Endothelial cell of umbilical vein (primary cell): ENCODE results near the gene MYO9A. TPM values are rescaled to one million over a fixed set of nuclear protein-coding genes. Genes with fewer than 3 reads are reported as not detected.
"Not testable (repeated sequence)": the region's sequence is repeated elsewhere in the genome, so short reads cannot be mapped to it uniquely, and the experiment has no call there.

Experiments used
- BruUV-seq: library from RNA; stranded (reverse); fragments of 400-500 nt; replicated peaks from 2 replicates; lab custom pipeline; 2021; lab: Mats Ljungman, UMichigan
- CTCF ChIA-PET: fragments of 300-600, 350-600 bp; sonication (Branson Sonifier 250); formaldehyde crosslinking; loops from one replicate; lab custom pipeline; 2021; ENCODE audit warnings: antibody characterized with exemption, inconsistent platforms; lab: Charles Lee
- POLR2A ChIA-PET: fragments of 300-600, 350-600 bp; sonication (Branson Sonifier 250); formaldehyde crosslinking; loops from one replicate; lab custom pipeline; 2021; ENCODE audit warnings: antibody characterized with exemption, inconsistent platforms; lab: Charles Lee
- DNase-seq: peaks from one replicate; pipeline ENCODE4 v3.0.0-alpha.2; 2011; ENCODE audit warnings: low read depth, low spot score
- FAIRE-seq: peaks from 2 replicates; lab custom pipeline; 2011; peaks lifted over from hg19 to GRCh38; lab: Jason Lieb, UNC
- H2AFZ ChIP-seq: 2 replicates; pipeline ENCODE4 v1.6.0; 2012; ENCODE audit warnings: low read depth, low read length, control low read depth, inconsistent platforms
- H3K27ac ChIP-seq: 2 replicates; pipeline ENCODE4 v1.5.1; 2011; ENCODE audit warnings: low read depth, mild to moderate bottlenecking, control low read depth, low read length, moderate library complexity; ENCODE audit not compliant: insufficient read depth
- H3K27me3 ChIP-seq, 2 experiments: 2 replicates each; pipeline versions ENCODE4 v1.6.0 to v1.6.1; 2011; ENCODE audit warnings: low read length in 2 of 2, mixed read lengths in 1 of 2; ENCODE audit not compliant: control insufficient read depth in 2 of 2, insufficient read depth in 2 of 2
- H3K36me3 ChIP-seq, 2 experiments: 2 replicates in 1 of 2; 3 replicates in 1 of 2; pipeline ENCODE4 v1.5.1; 2011; ENCODE audit warnings: low read length in 2 of 2, mild to moderate bottlenecking in 1 of 2, moderate library complexity in 1 of 2; ENCODE audit not compliant: control insufficient read depth in 2 of 2, insufficient read depth in 2 of 2; ENCODE audit errors: extremely low read depth in 1 of 2
- H3K4me1 ChIP-seq: 3 replicates; pipeline ENCODE4 v1.5.1; 2011; ENCODE audit warnings: mild to moderate bottlenecking, low read length; ENCODE audit not compliant: control insufficient read depth, insufficient read depth; ENCODE audit errors: extremely low read depth
- H3K4me2 ChIP-seq: 2 replicates; pipeline ENCODE4 v1.6.1; 2011; ENCODE audit warnings: low read length, control low read depth, mixed read lengths; ENCODE audit not compliant: insufficient read depth
- H3K4me3 ChIP-seq, 3 experiments: fragments of 200-600 bp in 1 of 3; sonication (generic), shearing (Covaris generic) in 1 of 3; replicated peaks in 1 of 3; 2 replicates each; pipeline ENCODE4 v1.5.1; 2011 to 2016; ENCODE audit warnings: control low read depth in 3 of 3, low read length in 3 of 3, mild to moderate bottlenecking in 2 of 3, inconsistent platforms in 1 of 3, low read depth in 1 of 3, moderate library complexity in 1 of 3; ENCODE audit not compliant: insufficient read depth in 1 of 3
- H3K79me2 ChIP-seq: 2 replicates; pipeline ENCODE4 v1.6.0; 2012; ENCODE audit warnings: low read length, inconsistent platforms; ENCODE audit not compliant: control insufficient read depth, insufficient read depth
- H3K9ac ChIP-seq: replicated peaks from 2 replicates; pipeline ENCODE3; 2011; ENCODE audit warnings: low read length, control low read depth; ENCODE audit not compliant: insufficient read depth; ENCODE audit errors: extremely low read depth
- H3K9me1 ChIP-seq: replicated peaks from 3 replicates; pipeline ENCODE4 v1.6.0; 2011; ENCODE audit warnings: mild to moderate bottlenecking, low read length; ENCODE audit not compliant: control insufficient read depth, insufficient read depth; ENCODE audit errors: extremely low read depth
- H3K9me3 ChIP-seq: replicated peaks from 2 replicates; pipeline ENCODE4 v1.5.1; 2012; ENCODE audit warnings: low read length, inconsistent platforms; ENCODE audit not compliant: control insufficient read depth, insufficient read depth
- H4K20me1 ChIP-seq: replicated peaks from 2 replicates; pipeline ENCODE3; 2011; ENCODE audit warnings: mild to moderate bottlenecking, low read length; ENCODE audit not compliant: control insufficient read depth, insufficient read depth; ENCODE audit errors: extremely low read depth
- EZH2 ChIP-seq: IDR thresholded peaks from 2 replicates; pipeline ENCODE4 v1.6.1; 2012; ENCODE audit warnings: borderline replicate concordance, low read depth, mild to moderate bottlenecking, moderate library complexity, low read length, inconsistent platforms; ENCODE audit not compliant: severe bottlenecking
- FOS ChIP-seq: IDR thresholded peaks from 2 replicates; pipeline ENCODE4 v1.6.1; 2011; ENCODE audit warnings: mild to moderate bottlenecking, low read length, moderate library complexity, borderline replicate concordance; ENCODE audit not compliant: insufficient read depth
- GATA2 ChIP-seq: IDR thresholded peaks from 2 replicates; pipeline ENCODE4 v1.7.0; 2011; ENCODE audit warnings: low read depth, mild to moderate bottlenecking, moderate library complexity, mixed read lengths, low read length; ENCODE audit not compliant: insufficient read length, insufficient read depth
- JUN ChIP-seq: IDR thresholded peaks from 2 replicates; pipeline ENCODE4 v1.6.1; 2011; ENCODE audit warnings: borderline replicate concordance, low read depth; ENCODE audit not compliant: insufficient read length, insufficient read depth
- MYC ChIP-seq: IDR thresholded peaks from one replicate; pipeline ENCODE4 v1.6.1; 2011; ENCODE audit warnings: mild to moderate bottlenecking, low read depth, low read length
- POLR2A ChIP-seq: IDR thresholded peaks from 2 replicates; pipeline ENCODE4 v1.6.1; 2012; ENCODE audit warnings: low read depth, mild to moderate bottlenecking, control low read depth, low read length
- POLR2AphosphoS5 ChIP-seq: IDR thresholded peaks from 2 replicates; pipeline ENCODE4 v1.6.1; 2012; ENCODE audit warnings: low read depth, mild to moderate bottlenecking, control low read depth, low read length, moderate library complexity; ENCODE audit not compliant: insufficient read depth
- dilution Hi-C: fragments of 300-500 bp; cut with MboI; formaldehyde crosslinking; loops from one replicate; pipeline ENCODE4 v1.15.0; 2019; ENCODE audit warnings: low sequenced_read_pairs; ENCODE audit not compliant: extremely low pct_ligation_motif_present
- intact Hi-C: fragments of 100-400 bp; cut with micrococcal nuclease; formaldehyde crosslinking; loops from one replicate; pipeline ENCODE4 v1.10.0; 2022
- polyA plus RNA-seq, 4 experiments: library from polyadenylated mRNA; depleted of rRNA in 3 of 4; stranded (reverse) in 3 of 4; unstranded in 1 of 4; fragments of >200 nt; gene quantifications; 2 replicates each; pipeline versions ENCODE4 v1.2.1 to v1.2.3, GENCODE V29; 2011 to 2012; ENCODE audit warnings: missing spikeins in 1 of 4
- total RNA-seq: library from RNA; stranded (reverse); gene quantifications from 2 replicates; pipeline ENCODE4 v1.2.3, GENCODE V29; 2021
- TF ChIP-seq, protein P1 (sequence below): IDR thresholded peaks from 2 replicates; pipeline ENCODE4 v1.6.1; 2011; ENCODE audit not compliant: insufficient read depth, insufficient read length
- TF ChIP-seq, protein P2 (sequence below), 2 donors: IDR thresholded peaks; 1 replicate in 1 of 2; 2 replicates in 1 of 2; pipeline ENCODE4 v1.5.1; 2011; ENCODE audit warnings: low read length in 2 of 2, mild to moderate bottlenecking in 2 of 2, moderate library complexity in 2 of 2, control low read depth in 1 of 2, inconsistent platforms in 1 of 2, low read depth in 1 of 2; ENCODE audit not compliant: insufficient read depth in 1 of 2; ENCODE audit errors: extremely low read depth in 1 of 2

Gene MYO9A
- total and polyA plus RNA-seq, 2 donors (not counting 3 experiments of a cell fraction or from before 2014, with no cell fraction given) = 6.4 to 30.3 TPM

DNA sequence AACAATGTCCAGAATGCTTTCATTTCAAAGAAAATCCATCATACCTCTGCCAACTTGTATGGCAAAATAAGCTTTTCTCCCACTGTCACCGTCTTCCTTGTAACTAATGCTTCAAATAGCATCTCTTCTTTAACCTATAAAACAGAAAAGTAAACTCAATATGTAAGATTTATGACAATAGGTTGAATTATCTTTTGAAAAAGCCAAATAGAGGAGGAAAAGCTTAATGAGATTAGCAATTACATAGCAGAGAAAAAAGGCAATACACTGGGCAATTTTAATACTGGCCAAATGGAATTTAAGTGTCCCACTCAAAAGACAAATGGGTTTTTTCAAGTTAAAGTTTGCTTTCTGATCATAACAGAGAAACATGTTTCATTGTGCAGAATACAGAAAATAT, 118.1 kb downstream of the MYO9A start:
- no TSS peak for BruUV-seq
- TF ChIP-seq POLR2AphosphoS5 (no peak), FOS (no peak), JUN (no peak), MYC (no peak), POLR2A (no peak), GATA2 (no peak), EZH2 (no peak)
- TF ChIP-seq, protein P1, sequence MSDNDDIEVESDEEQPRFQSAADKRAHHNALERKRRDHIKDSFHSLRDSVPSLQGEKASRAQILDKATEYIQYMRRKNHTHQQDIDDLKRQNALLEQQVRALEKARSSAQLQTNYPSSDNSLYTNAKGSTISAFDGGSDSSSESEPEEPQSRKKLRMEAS = no peak
- TF ChIP-seq, protein P2, sequence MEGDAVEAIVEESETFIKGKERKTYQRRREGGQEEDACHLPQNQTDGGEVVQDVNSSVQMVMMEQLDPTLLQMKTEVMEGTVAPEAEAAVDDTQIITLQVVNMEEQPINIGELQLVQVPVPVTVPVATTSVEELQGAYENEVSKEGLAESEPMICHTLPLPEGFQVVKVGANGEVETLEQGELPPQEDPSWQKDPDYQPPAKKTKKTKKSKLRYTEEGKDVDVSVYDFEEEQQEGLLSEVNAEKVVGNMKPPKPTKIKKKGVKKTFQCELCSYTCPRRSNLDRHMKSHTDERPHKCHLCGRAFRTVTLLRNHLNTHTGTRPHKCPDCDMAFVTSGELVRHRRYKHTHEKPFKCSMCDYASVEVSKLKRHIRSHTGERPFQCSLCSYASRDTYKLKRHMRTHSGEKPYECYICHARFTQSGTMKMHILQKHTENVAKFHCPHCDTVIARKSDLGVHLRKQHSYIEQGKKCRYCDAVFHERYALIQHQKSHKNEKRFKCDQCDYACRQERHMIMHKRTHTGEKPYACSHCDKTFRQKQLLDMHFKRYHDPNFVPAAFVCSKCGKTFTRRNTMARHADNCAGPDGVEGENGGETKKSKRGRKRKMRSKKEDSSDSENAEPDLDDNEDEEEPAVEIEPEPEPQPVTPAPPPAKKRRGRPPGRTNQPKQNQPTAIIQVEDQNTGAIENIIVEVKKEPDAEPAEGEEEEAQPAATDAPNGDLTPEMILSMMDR (IDR thresholded peaks at IDR 0.05; ENCODE audit: extremely low read depth in 1 of 2, insufficient read depth in 1 of 2, low read depth in 1 of 2, low read length in 2 of 2) = no peak

DNA sequence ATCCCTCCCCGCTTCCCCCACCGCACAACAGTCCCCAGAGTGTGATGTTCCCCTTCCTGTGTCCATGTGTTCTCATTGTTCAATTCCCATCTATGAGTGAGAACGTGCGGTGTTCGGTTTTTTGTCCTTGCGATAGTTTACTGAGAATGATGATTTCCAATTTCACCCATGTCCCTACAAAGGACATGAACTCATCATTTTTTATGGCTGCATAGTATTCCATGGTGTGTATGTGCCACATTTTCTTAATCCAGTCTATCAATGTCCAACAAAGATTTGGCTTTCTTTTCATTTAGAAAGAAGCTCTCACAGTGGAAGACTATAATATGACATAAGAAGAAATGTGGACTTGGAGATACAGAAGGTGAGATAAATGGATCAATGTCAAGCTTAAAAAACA, 119.2 kb downstream of the MYO9A start:
- H3K4me1 ChIP-seq, H3K27ac ChIP-seq, H3K9me1 ChIP-seq, dilution Hi-C loops, BruUV-seq, H3K36me3 ChIP-seq, FAIRE-seq, POLR2A ChIA-PET, H4K20me1 ChIP-seq, H3K9ac ChIP-seq, H2AFZ ChIP-seq, H3K79me2 ChIP-seq, H3K27me3 ChIP-seq, H3K4me3 ChIP-seq, intact Hi-C loops, H3K4me2 ChIP-seq, CTCF ChIA-PET, H3K9me3 ChIP-seq, DNase-seq: not testable (repeated sequence)

More for the DNA sequence above, 118.1 kb downstream of the MYO9A start:
- no peaks in the 10 kb centered on the region for H3K9me3 ChIP-seq
- FAIRE-seq (no peak), DNase-seq (no peak)
- no peaks in the 10 kb centered on the region for H3K36me3 ChIP-seq
- H3K9me1 ChIP-seq = no peaks in the 10 kb centered on the region
- no peaks in the 10 kb centered on the region for H3K4me1 ChIP-seq
- intact Hi-C loops (no loop called here), dilution Hi-C loops (no loop called here)
- H3K9ac ChIP-seq = no peak overlapping the region
- H3K4me3 ChIP-seq = no peak overlapping the region
- H3K27me3 ChIP-seq = no peaks in the 10 kb centered on the region
- no peak overlapping the region for H3K27ac ChIP-seq
- no peak overlapping the region for H3K4me2 ChIP-seq
- H4K20me1 ChIP-seq = no peaks in the 10 kb centered on the region
- H3K79me2 ChIP-seq = no peaks in the 10 kb centered on the region
- POLR2A ChIA-PET = no interaction called here
- CTCF ChIA-PET = no interaction called here
- no peak overlapping the region for H2AFZ ChIP-seq
